Activated CD4-positive, alpha-beta T cell treated with anti-CD3 and anti-CD28 coated beads for 24 hours (primary cell): ENCODE measurements around the gene FAM53A.

Source experiments
- DNase-seq, 2 donors: peaks; one replicate each; pipeline ENCODE4 v3.0.0-alpha.2; 2020; ENCODE audit warnings: low read depth in 2 of 2

The FAM53A gene

GRCh38 chr4:1639299-1639868, 44.7 kb downstream of the FAM53A start:
- DNase-seq, result no peak

DNA sequence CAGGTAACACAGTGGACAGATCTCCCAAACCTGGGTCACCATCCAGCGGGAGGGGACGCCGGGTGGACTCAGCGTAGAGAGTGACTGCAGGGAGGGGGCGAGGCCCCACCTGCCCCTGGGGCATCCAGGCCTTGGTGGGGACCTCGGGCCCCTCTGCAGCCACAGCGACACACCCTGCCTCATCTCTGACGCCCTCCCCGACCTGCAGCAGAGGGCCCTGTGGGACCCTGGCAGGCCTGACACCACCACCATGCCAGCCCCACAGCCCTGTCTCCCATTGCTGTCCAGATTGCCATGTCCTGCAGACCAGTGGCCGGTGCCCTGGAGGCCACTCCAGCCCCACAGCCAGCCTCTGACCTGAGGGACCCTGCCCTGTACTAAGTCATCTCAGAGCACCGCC, 45.2 kb downstream of the FAM53A start:
- DNase-seq, result no peak

DNA sequence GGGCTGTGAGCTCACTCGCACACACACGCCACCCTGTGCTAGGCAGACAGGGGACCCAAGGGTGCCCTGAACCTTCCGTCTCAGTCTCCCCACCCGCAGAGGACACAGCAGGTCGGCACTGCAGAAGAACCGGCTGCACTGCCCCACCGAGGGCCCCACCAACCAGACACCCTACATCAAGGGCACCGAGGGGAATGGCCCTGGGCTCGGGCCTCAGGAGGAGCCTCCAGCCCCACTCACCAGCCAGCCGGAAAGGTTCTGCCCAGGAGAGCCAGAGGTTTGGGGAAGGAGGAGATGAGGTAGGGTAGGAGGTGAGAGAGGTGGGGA, 45.9 kb downstream of the FAM53A start:
- no peak for DNase-seq

- no peak for DNase-seq
Measured at GRCh38 chr4:1637580-1638271, 46.4 kb downstream of the FAM53A start.

DNA sequence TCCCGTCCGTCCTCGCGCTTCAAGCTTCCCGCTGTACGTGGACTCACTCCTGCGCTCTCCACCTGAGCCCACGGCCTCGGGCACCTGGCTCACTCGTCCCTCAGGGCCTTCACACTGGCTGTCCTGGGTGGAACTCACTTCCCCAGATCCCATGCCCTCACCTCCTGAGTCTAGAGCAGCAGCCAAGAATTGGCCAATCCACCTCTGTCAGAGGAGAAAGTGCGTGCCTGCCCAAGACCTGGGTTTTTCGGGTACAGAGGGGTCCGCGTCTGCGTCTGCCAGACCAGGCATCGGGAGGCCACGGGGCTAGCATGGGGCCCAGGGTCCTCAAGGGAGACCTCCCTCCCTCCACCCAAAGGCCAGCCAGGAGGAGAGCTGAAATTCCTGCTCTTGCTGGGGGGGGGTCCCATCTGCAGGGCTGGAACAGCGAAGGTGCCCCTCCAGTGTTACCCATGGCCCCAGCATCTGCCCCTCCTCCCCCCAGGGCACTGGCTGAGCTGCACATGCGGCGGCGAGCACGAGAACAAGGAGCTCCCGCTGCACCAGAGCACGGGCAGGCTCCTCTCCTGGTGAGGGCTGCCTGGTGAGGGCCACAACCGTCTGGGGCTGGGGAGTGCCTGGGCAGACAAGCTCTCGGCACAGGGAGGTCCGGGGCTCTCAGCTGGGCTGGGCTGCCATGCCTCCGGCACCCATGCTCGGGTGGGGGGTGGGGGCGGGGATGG, 47.5 kb downstream of the FAM53A start:
- DNase-seq, result no peak

- DNase-seq, result no peak
Measured at GRCh38 chr4:1635464-1635863, 48.6 kb downstream of the FAM53A start.

GRCh38 chr4:1633993-1634392, 50.1 kb downstream of the FAM53A start:
- DNase-seq, result no peak

GRCh38 chr4:1632109-1633104, 51.7 kb downstream of the FAM53A start:
- DNase-seq, result no peak

DNA sequence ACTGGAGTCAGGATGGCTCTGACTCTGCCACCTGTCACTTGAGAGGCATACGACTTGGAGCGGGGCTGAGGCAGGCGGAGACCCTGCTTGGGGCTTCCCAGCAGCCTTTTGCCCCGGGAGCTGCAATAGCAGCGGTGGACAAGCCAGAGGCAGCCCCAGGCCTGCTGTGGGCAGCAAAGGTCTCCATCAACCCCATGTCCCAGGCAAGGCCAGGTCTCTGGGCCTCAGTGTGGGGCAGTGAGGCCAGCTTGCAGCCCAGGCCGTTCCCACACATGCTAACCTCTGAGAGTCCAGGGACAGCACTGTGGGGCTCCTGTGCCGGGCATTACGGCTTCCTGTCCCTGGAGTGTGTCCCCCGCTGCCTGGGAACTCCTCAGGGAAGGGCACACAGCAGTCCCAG, 53.0 kb downstream of the FAM53A start:
- no peak for DNase-seq

DNA sequence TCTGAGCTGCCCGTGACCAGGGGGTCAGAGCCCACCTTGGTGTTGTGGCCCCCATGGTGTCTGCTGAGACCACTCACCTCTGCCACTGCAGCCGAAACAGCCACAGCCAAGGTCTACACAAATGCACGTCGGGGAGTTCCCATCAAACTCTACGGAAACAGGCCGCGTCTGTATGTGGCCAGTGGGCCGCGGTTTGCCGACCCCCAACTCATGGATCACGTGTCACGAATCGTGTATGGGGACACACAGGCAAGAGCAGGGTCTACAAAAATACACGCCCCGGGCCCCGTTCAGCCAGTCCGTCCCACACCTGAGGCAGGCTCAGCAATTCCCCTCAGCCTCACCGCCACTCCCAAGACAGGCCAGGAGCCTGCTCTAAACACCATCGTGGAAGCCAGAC, 53.8 kb downstream of the FAM53A start:
- no peak for DNase-seq

- DNase-seq, result no peak
Measured at GRCh38 chr4:1629699-1630083, 54.4 kb downstream of the FAM53A start.

DNA sequence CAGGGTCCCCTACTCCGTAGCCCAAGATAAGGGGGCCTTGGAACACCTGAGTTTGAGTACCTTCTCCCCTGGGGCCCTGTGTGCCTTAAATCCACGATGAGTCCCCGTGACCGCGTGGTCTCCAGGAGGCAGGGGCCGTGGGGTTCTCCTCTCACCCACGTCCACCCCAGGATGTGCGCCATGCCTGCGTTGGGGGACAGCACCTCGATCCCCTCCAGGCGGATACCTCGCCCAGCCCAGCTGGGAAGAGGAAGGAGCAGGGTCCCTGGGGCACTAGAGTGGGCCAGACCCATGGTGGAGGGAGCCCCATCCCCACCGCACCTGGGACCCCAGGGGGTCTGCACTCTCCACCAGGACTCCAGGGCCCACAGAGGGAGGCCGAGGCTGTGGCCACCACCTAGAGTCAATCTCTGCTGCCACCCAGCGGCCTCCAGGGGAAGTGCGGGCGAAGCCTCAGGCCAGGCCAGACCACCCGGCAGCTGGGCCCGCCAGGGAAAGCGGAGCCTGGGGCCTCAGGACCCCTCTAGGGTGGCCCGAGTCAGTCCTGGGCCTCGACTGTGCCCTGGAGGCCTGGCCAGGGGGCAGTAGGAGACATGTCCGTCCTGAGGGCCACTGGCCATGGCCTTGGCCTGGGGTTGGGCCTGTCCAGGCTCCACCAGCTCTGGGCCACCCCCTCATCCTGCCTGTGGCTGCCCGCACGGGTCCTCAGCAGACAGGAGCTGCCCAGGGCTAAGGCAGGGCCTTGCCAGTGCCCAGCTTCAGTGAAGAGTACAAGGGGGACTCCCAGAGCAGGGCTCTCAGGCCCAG, 55.0 kb downstream of the FAM53A start:
- DNase-seq, result peak; percentile 49 to 53

DNA sequence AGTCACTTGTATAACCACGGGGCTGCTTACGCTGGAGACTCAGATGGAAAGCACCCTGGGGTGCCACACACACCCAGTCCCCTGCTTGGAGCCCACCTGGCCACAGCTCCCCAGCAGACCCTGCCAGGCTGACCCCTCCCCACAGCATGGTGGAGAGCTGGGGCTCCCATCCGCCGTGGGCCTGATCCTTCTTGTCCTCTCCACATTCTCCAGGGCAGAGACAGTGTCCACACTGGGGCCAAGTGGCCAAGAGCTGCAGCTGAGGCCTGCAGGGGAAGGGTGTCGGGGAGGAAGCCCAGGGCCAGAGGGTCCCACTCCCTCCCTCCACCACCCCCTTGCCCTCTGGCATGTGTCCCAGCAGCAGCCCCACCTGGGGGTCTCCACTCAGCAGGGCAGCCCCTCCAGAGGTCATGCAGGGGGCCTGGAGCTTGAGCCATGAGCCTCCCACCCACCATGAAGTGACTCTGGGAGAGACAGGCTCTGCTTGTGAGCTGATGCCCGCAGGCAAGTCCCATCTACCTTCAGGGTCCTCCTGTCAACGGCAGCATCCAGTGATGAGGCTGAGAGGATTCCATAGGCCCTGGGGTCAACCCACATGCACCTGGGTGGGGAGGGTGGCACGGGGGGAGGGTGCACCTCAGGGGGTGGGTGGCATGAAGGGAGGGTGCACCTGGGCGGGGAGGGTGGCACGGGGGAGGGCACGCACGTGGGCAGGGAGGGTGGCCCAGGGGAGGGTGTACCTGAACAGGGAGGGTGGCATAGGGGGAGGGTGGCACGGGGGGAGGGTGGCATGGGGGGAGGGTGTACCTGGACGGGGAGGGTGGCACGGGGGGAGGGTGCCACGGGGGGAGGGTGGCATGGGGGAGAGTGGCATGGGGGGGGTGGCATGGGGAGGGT, 56.4 kb downstream of the FAM53A start:
- no peak for DNase-seq

- DNase-seq, result no peak
Measured at GRCh38 chr4:1626941-1627340, 57.2 kb downstream of the FAM53A start.

- DNase-seq, result no peak
Measured at GRCh38 chr4:1626151-1626550, 58.0 kb downstream of the FAM53A start.

DNA sequence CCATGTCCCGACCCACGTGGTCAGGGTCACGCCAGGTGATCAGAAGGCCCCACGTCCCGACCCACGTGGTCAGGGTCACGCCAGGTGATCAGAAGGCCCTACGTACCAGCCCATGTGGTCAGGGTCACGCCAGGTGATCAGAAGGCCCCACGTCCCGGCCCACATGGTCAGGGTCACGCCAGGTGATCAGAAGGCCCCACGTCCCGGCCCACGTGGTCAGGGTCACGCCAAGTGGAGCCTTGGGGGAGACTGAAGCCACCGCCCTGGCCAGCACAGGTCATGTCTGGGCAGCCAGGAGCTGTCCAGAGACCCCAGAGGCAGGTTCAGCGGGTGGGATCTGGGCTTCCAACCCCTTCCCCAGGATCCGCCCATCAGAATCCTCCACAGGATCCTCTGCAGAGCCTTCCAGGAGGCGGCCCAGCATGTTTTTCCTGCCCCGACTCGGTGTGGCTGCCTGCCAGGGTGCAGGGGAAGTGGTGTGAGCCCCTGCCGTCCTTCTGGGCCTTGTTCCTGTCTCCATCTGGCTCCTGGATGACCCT, 58.4 kb downstream of the FAM53A start:
- DNase-seq, result no peak

- DNase-seq, result no peak
Measured at GRCh38 chr4:1624519-1624910, 59.6 kb downstream of the FAM53A start.

DNA sequence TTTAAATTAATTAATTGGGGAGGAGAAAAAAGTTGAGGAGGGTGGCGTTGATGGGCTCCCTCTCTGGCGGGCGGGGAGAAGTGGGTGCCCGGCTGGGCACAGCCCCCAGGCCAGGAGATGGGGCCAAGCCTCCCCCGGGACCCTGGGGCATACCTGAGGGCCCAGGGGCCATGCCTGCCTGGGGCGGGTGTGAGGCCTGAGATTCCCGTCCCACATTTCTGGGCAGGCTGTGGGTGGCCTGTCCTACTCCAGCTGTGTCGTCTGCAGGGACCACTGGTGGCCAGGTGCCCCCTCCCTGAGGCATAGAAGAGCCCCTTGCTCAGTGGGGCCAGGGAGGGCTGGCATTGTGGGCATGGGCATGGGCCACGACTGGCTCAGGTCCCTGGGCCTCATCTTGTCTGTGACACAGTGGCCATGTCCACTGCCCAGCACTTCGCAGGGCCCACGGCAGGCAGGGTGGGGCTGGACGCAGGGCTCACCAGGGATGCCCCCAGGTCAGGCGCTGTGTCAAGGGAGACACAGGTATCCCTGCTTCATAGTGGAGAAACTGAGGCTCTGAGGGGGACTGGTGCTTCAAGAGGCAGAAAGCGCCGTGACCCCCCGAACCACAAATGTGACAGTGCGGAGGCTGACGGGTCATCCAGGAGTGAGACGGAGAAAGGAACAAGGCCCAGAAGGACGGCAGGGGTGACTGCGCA, 60.1 kb downstream of the FAM53A start:
- no peak for DNase-seq

DNA sequence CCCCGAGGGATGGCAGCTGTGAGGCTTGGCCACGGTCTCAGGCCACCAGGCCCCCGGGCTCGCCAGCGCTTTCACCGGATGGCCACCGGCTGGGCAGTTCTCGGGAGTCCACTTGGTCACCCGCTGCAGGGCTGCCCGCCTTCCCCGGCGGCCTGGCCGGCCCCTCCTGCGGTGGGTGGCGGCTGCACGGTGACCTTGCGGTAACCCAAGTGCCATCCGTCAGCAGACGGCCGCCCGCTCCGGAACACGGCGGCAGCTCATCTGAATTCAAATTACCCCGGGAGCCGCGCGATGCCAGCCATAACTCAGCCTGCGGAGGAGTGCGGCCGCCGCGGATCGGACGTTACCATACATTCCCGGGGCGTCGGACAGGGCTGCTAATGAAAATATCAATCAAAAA, 60.7 kb downstream of the FAM53A start:
- DNase-seq, result no peak
